HG03159 (cell line): ENCODE data around the gene METTL23.
"Not testable (repeated sequence)": the region's sequence is repeated elsewhere in the genome, so short reads cannot be mapped to it uniquely, and the experiment has no call there.

ENCODE experiments used
- ATAC-seq: cut with Tn5 transposase; IDR thresholded peaks from one replicate; pipeline ENCODE4 v1.9.1; 2021; ENCODE audit warnings: mild to moderate bottlenecking, moderate library complexity; ENCODE audit not compliant: unreplicated experiment

The METTL23 gene

GRCh38 chr17:76713765-76714164, 12.9 kb upstream of the METTL23 start:
- ATAC-seq, result no peak

- ATAC-seq, result no peak
Measured at GRCh38 chr17:76714336-76714735, 12.3 kb upstream of the METTL23 start.

- no peak for ATAC-seq
Measured at GRCh38 chr17:76714822-76715495, 11.7 kb upstream of the METTL23 start.

GRCh38 chr17:76715496-76715830, 11.2 kb upstream of the METTL23 start:
- no peak for ATAC-seq

- no peak for ATAC-seq
Measured at GRCh38 chr17:76716146-76716838, 10.3 kb upstream of the METTL23 start.

GRCh38 chr17:76716839-76717215, 9.8 kb upstream of the METTL23 start:
- no peak for ATAC-seq

GRCh38 chr17:76718516-76718915, 8.1 kb upstream of the METTL23 start:
- no peak for ATAC-seq

GRCh38 chr17:76720211-76720610, 6.4 kb upstream of the METTL23 start:
- ATAC-seq, result no peak

- ATAC-seq, result no peak
Measured at GRCh38 chr17:76720941-76721340, 5.7 kb upstream of the METTL23 start.

GRCh38 chr17:76721463-76721862, 5.2 kb upstream of the METTL23 start:
- ATAC-seq, result no peak

- ATAC-seq, result no peak
Measured at GRCh38 chr17:76722279-76722678, 4.4 kb upstream of the METTL23 start.

GRCh38 chr17:76722977-76723376, 3.7 kb upstream of the METTL23 start:
- not testable (repeated sequence) for ATAC-seq

- no peak for ATAC-seq
Measured at GRCh38 chr17:76723812-76724211, 2.8 kb upstream of the METTL23 start.

GRCh38 chr17:76725580-76726230, 934 bp upstream of the METTL23 start:
- ATAC-seq, result peak; percentile 6

GRCh38 chr17:76726231-76726775, 336 bp upstream of the METTL23 start, which contains the start of gene JMJD6:
Gene JMJD6, minus strand, starts transcription at chr17:76726606. Its CDS starts 131 bp downstream, at chr17:76726475.
- ATAC-seq, result peak; percentile 71

GRCh38 chr17:76727745-76728456, 1.3 kb downstream of the METTL23 start:
- no peak for ATAC-seq

- not testable (repeated sequence) for ATAC-seq
Measured at GRCh38 chr17:76731800-76732733, 5.4 kb downstream of the METTL23 start.

- ATAC-seq, result no peak
Measured at GRCh38 chr17:76732734-76733617, 6.3 kb downstream of the METTL23 start.

GRCh38 chr17:76733618-76733957, 6.9 kb downstream of the METTL23 start:
- ATAC-seq, result no peak
